ENCODE data around the gene GRM7. TPM values are rescaled to one million over a fixed set of nuclear protein-coding genes. Genes with fewer than 3 reads are reported as not detected.

Gene GRM7
- total and polyA plus RNA-seq, 2 experiments from 2014 or later = 1.7 to 2.7 TPM

DNA sequence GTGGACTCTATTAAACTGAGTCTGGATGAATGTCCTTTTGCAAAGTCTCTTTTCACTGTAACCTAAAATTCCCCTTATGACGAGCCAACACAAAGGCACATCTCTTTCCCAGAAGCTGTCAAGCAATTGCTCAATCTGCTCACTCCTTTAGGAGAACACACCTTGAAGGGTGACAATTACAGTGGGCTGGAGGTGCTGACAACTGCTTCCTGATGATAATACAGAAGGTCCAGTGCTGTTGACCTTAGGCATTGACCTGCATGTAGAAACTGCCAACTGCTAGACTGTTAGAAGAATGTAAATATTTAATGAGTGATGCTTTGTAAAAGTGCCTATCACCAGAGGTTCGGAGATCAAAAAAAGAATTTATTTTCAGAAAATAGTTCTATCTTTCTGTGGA lies 757.7 kb downstream of the GRM7 start:
- H3K9me2 ChIP-seq (replicated peaks; ENCODE audit: insufficient read depth) = no peaks in the 10 kb centered on the region
- H3K4me2 ChIP-seq = no peak overlapping the region
- TF ChIP-seq EZH2 (IDR thresholded peaks at IDR 0.05; ENCODE audit: borderline replicate concordance) (no peak), EZH2phosphoT487 (IDR thresholded peaks at IDR 0.05; ENCODE audit: low read depth, severe bottlenecking, unreplicated experiment) (no peak)
- TF ChIP-seq, protein P1, sequence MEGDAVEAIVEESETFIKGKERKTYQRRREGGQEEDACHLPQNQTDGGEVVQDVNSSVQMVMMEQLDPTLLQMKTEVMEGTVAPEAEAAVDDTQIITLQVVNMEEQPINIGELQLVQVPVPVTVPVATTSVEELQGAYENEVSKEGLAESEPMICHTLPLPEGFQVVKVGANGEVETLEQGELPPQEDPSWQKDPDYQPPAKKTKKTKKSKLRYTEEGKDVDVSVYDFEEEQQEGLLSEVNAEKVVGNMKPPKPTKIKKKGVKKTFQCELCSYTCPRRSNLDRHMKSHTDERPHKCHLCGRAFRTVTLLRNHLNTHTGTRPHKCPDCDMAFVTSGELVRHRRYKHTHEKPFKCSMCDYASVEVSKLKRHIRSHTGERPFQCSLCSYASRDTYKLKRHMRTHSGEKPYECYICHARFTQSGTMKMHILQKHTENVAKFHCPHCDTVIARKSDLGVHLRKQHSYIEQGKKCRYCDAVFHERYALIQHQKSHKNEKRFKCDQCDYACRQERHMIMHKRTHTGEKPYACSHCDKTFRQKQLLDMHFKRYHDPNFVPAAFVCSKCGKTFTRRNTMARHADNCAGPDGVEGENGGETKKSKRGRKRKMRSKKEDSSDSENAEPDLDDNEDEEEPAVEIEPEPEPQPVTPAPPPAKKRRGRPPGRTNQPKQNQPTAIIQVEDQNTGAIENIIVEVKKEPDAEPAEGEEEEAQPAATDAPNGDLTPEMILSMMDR (IDR thresholded peaks at IDR 0.05; ENCODE audit: poor library complexity) = no peak
- no peaks in the 10 kb centered on the region for H3K79me2 ChIP-seq
- no peak overlapping the region for H2AFZ ChIP-seq
- no peak overlapping the region for H3K4me3 ChIP-seq
- H3K27me3 ChIP-seq = no peaks in the 10 kb centered on the region
- DNase-seq (ENCODE audit: low spot score) = no peak
- no peaks in the 10 kb centered on the region for H3K9me3 ChIP-seq (ENCODE audit: low read depth)
- 70% methylated on average over 2 of the region's 2 CpGs for WGBS (ENCODE audit: low lambda C conversion rate, missing lambda C conversion rate)
- H3K4me1 ChIP-seq (ENCODE audit: insufficient read depth) = no peaks in the 10 kb centered on the region
- no peaks in the 10 kb centered on the region for H4K20me1 ChIP-seq (ENCODE audit: insufficient read depth, poor library complexity, severe bottlenecking)
- H3K27ac ChIP-seq = no peak overlapping the region
- H3K36me3 ChIP-seq (replicated peaks; ENCODE audit: insufficient read depth, low read depth) = no peaks in the 10 kb centered on the region

DNA sequence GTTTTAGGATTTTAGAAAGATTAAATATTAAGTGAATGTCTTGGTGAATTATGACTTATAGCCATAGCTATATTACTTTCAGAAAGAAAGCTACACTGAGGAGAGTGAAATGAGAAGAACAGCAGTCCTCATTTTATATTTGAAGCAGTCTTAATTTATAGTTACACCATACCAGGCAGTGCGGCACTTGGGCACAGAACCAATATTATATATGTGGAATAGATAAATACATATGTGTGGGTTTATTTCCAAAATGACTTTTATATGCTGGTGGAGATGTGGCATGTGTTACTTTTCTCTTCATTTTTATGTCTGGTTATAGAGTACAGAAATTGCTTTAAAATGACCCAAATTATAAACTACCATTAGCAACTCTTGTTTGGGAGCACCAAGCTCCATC lies 759.5 kb downstream of the GRM7 start:
- no peak overlapping the region for H2AFZ ChIP-seq
- no peak overlapping the region for H3K27ac ChIP-seq
- no peaks in the 10 kb centered on the region for H3K36me3 ChIP-seq (replicated peaks; ENCODE audit: insufficient read depth, low read depth)
- no peak overlapping the region for H3K4me2 ChIP-seq
- H3K4me3 ChIP-seq = no peak overlapping the region
- H3K27me3 ChIP-seq = no peaks in the 10 kb centered on the region
- no peaks in the 10 kb centered on the region for H3K9me3 ChIP-seq (ENCODE audit: low read depth)
- no peak for DNase-seq (ENCODE audit: low spot score)
- H3K79me2 ChIP-seq = no peaks in the 10 kb centered on the region
- no peaks in the 10 kb centered on the region for H3K9me2 ChIP-seq (replicated peaks; ENCODE audit: insufficient read depth)
- TF ChIP-seq, protein P1 (IDR thresholded peaks at IDR 0.05; ENCODE audit: poor library complexity) = no peak
- no peak for TF ChIP-seq EZH2phosphoT487 (IDR thresholded peaks at IDR 0.05; ENCODE audit: low read depth, severe bottlenecking, unreplicated experiment)
- H4K20me1 ChIP-seq (ENCODE audit: insufficient read depth, poor library complexity, severe bottlenecking) = no peaks in the 10 kb centered on the region
- H3K4me1 ChIP-seq (ENCODE audit: insufficient read depth) = no peaks in the 10 kb centered on the region
- 91% methylated on average over 1 of the region's 1 CpG for WGBS (ENCODE audit: low lambda C conversion rate, missing lambda C conversion rate)

DNA sequence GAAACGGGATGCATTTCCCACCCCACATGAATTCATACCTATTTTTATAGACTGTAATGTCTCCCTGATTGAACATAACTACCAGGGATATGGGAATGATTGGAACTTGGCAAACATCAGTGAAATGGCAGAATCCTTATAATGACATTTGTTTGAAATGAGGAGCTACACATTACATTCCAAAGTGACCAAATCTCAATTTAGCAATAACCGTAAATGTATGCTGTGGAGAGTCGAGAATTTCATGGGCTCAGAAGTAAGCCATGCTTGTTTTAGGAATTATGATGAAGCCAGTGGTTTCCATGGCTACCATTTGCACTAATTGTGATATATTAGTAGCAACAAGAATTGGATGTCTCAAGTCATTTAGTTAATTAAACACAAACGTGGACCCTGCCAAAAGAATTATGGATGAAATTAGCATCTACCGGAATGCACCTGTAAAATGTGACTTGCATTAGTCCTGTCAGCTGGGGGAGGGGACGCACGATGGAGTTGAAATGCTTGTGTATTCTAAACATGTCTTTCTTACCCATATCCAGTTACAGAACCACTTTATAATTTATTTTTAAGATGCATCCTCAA lies 760.2 kb downstream of the GRM7 start:
- no peak for DNase-seq (ENCODE audit: low spot score)
- no peaks in the 10 kb centered on the region for H3K4me1 ChIP-seq (ENCODE audit: insufficient read depth)
- WGBS (ENCODE audit: low lambda C conversion rate, missing lambda C conversion rate) = 81% methylated on average over 7 of the region's 7 CpGs
- H2AFZ ChIP-seq = no peak overlapping the region
- no peaks in the 10 kb centered on the region for H4K20me1 ChIP-seq (ENCODE audit: insufficient read depth, poor library complexity, severe bottlenecking)
- H3K36me3 ChIP-seq (replicated peaks; ENCODE audit: insufficient read depth, low read depth) = no peaks in the 10 kb centered on the region
- H3K27ac ChIP-seq = no peak overlapping the region
- no peaks in the 10 kb centered on the region for H3K27me3 ChIP-seq
- no peak overlapping the region for H3K4me3 ChIP-seq
- H3K79me2 ChIP-seq = no peaks in the 10 kb centered on the region
- no peaks in the 10 kb centered on the region for H3K9me3 ChIP-seq (ENCODE audit: low read depth)
- no peak overlapping the region for H3K4me2 ChIP-seq
- TF ChIP-seq, protein P1 (IDR thresholded peaks at IDR 0.05; ENCODE audit: poor library complexity) = no peak
- TF ChIP-seq EZH2phosphoT487 (IDR thresholded peaks at IDR 0.05; ENCODE audit: low read depth, severe bottlenecking, unreplicated experiment) (no peak), EZH2 (IDR thresholded peaks at IDR 0.05; ENCODE audit: borderline replicate concordance) (no peak)
- H3K9me2 ChIP-seq (replicated peaks; ENCODE audit: insufficient read depth) = no peaks in the 10 kb centered on the region

DNA sequence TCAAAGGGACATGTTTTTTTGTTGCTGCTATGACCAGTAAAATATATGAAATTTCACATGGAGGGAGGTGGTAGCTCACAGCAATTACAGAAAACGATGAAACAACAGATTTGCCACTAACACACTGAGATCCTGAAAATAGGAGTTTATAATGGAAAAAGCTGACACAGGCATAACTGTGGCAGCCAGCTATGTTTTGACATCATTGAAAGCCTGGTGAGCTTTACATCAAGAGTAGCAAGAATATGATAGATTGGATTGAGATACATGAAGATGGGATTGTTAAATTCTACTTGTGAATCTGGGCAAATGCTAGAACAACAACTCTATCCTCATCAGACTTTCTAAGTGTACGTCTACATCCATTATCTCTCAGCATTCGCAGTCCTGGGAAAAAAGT lies 760.7 kb downstream of the GRM7 start:
- TF ChIP-seq, protein P1 (IDR thresholded peaks at IDR 0.05; ENCODE audit: poor library complexity) = no peak
- no peak for TF ChIP-seq EZH2phosphoT487 (IDR thresholded peaks at IDR 0.05; ENCODE audit: low read depth, severe bottlenecking, unreplicated experiment)
- no peak for TF ChIP-seq EZH2 (IDR thresholded peaks at IDR 0.05; ENCODE audit: borderline replicate concordance)
- H3K4me1 ChIP-seq (ENCODE audit: insufficient read depth) = no peaks in the 10 kb centered on the region
- no peak overlapping the region for H2AFZ ChIP-seq
- no peaks in the 10 kb centered on the region for H3K79me2 ChIP-seq
- 90% methylated on average over 3 of the region's 3 CpGs for WGBS (ENCODE audit: low lambda C conversion rate, missing lambda C conversion rate)
- no peaks in the 10 kb centered on the region for H4K20me1 ChIP-seq (ENCODE audit: insufficient read depth, poor library complexity, severe bottlenecking)
- H3K36me3 ChIP-seq (replicated peaks; ENCODE audit: insufficient read depth, low read depth) = no peaks in the 10 kb centered on the region
- H3K27me3 ChIP-seq = no peaks in the 10 kb centered on the region
- no peak for DNase-seq (ENCODE audit: low spot score)
- H3K4me2 ChIP-seq = no peak overlapping the region
- no peak overlapping the region for H3K4me3 ChIP-seq
- H3K27ac ChIP-seq = no peak overlapping the region
- no peaks in the 10 kb centered on the region for H3K9me2 ChIP-seq (replicated peaks; ENCODE audit: insufficient read depth)
- H3K9me3 ChIP-seq (ENCODE audit: low read depth) = no peaks in the 10 kb centered on the region
